Cerebellar nuclear complex (tissue), 1 donor: ENCODE data around the gene NXT1.
"Not testable (repeated sequence)": the region's sequence is repeated elsewhere in the genome, so short reads cannot be mapped to it uniquely, and the experiment has no call there.

Experiments used
- DNase-seq, 2 experiments: peaks; one replicate each; lab custom pipeline; 2025; lab: John Stamatoyannopoulos, UW

The NXT1 gene

DNA sequence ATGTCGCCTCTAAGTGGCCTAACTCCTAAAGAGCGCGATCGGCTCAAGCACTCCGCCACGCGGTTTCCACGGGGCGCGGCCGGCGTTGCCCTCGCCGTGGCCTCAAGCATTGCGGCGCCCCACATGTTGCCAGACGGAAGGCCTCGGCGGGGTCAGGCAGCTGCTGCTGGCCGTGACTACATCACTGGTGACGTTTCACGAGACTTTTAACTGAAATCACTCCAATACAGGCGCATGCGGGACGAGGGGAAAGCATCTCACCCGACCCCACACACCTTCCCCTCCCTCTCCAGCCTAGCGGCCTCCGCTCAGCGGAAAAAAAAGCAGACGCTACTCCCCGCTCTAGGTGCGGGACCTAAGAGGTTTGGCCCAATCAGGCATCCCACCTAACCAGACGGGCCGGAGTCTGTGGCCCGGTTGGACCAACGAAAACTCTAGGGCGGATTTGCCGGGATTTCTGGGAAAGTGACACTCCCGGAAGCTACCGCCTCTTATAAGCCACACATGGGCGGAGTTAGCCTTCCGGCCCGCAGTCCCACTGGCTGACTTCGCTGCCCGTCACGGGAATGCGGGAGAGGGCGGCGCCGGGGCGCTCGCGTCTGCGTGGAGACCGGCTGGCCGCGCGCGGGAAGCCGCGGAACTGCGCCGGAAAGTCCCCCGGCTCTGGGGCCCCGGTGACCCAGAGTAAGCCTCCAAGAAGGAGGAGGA, at the start of gene NXT1:
TSS of gene NXT1 (plus strand) at position 596 of the 708 bp plus-strand sequence. CDS start 3,251 bp downstream, outside the sequence.
- DNase-seq = peak; percentile 88 to 97

DNA sequence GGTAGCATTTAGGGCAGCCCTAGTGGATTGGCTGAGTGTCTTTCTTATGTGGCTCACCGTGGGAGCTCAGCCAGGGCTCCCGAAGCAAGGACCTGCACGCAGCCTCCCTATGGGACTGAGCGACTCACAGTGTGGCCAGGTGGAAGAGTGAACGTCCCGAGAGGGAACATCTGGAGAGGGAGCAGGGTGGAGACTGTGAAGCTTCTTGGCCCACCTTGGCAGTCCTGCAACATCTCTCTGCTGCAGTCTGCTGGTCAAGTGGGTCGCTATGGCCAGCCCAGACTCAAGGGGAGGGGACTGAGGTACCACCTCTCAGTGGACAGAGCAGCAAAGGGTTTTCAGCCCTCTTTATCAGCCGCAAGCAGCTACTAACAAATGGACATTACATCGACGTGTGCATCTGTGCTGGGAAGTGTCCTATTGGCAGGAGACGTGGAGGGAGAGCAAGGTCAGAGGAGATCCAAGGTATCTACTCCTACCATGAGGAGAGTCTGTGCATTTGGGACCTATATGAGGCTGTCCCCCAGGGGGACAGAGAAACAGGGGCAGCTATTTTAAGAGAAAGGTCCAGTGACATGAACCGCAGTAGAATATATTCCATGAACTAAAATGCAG, 49.0 kb upstream of the NXT1 start:
- DNase-seq = no peak

DNA sequence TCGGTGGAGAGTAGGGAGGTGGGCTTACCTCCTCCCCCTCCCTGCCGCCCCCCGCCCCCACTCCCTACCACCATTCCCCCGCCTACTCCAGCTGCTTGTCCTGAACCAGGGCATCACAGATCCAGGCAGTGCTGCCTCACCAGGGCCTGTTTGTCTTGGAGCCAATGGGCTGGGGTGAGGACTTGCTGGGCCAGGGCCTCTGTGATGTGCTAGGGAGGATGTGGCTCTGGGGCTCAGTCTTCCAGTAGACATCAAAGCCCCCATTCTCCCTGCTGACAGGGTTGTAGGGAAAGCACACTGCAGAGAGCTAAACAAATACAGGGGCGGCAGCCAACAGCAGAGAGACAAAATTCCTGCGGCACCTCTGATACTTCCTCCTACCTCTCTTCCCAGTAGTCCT, 48.2 kb upstream of the NXT1 start:
- no peak for DNase-seq

DNA sequence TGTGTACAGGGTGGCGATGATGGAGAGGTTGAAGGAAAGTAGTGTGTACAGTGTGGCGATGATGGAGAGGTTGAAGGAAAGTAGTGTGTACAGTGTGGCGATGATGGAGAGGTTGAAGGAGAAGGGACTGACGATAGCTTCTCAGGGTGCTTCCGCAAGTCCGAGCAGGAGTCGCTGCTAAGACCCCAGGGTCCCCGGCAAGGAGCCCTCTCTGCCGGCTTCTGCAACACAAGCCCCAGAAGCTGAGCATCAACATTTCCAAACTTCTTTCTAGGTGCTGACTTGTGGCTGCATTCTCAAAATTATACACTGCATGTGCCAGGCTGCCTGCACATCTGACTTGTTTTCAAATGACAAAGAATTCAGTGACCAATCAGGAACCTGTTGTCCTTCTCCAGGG, 47.8 kb upstream of the NXT1 start:
- DNase-seq = no peak

DNA sequence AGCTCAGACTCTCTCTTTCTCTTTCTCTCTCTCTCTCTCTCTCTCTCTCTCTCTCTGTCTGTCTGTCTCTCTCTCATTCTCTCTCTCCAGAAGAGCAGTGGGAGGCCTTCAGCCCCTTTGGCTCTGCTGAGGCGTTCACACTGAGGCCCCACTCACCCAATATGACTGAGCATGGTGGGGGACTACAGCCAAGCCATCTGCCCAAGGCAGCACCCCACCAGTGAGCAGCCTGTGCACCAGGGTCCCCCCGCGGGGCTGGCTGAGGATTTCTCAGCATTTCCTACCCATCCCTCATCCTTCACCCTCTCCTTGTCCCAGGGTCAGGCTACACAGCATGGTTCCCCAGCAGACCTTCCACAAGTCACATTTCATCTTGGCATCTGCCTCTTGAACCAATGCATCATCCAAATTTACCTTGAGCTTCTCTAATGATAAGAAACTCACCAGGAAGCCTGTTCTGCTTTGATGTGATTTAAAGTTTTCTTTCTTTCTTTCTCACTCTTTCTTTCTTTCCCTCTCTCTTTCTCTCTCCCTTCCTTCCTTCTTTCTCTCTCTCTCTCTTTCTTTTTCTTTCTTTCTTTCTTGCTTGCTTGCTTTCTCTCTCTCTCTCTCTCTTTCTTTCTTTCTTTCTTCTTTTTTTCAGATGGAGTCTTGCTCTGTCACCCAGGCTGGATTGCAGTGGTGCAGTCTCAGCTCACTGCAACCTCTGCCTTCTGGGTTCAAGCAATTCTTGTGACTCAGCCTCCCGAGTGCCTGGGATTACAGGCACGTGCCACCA, 47.1 kb upstream of the NXT1 start:
- DNase-seq = no peak

DNA sequence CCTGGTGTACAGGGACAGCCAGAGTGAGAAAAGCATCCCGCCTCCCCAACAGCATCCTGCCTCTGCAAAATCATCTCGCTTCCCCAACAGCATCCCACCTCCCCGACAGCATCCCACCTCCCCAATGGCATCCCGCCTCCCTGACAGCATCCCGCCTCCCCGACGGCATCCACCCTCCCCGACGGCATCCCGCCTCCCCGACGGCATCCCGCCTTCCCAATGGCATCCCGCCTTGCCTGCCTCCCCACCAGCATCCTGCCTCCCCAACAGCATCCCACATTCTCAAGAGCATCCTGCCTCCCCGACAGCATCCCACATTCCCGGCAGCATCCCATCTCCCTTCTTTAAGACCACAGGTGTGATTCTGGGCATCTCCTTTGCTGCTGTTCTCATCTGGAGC, 46.0 kb upstream of the NXT1 start:
- DNase-seq = no peak

DNA sequence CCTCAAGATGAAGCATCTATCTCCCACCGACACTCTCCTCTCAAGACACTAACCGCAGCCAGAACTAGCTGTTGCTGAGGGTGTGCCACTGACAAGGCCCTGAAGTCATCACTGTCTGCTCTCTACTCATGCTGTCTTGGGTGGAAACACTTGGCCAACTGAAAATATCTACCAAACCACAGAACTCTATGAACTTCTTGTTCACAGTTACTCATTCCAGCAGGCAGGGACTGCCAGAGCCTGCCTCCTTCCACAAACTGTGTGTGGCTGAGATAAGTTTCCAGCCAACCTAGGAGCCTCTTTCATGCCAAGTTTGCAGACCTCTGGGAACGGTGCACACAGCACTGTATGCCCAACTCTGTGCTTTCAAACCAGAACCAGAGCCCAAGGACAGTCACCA, 45.5 kb upstream of the NXT1 start:
- no peak for DNase-seq

DNA sequence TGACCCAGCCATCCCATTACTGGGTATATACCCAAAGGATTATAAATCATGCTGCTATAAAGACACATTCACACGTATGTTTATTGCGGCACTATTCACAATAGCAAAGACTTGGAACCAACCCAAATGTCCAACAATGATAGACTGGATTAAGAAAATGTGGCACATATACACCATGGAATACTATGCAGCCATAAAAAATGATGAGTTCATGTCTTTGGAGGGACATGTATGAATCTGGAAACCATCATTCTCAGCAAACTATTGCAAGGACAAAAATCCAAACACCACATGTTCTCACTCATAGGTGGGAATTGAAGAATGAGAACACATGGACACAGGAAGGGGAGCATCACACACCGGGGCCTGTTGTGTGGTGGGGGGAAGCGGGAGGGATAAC, 43.2 kb upstream of the NXT1 start:
- not testable (repeated sequence) for DNase-seq

DNA sequence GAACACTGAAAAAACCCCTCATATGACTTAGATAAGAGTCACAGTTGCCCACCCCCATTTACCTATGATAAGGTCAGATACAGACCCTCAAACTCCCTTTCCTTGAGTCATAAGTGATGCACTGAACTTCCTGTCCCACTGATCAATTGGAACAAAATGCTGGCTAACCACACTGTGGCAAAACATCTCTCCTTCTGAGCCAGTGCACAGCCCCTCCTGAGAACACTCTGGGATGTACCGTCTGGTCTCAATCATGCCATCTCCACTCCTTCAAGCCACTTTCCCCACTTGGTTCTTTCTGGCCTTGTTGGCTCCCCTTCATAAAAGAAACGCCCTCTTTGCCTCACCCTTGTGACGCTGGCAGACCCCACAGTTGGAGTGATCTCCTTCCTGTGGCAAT, 42.6 kb upstream of the NXT1 start:
- no peak for DNase-seq

DNA sequence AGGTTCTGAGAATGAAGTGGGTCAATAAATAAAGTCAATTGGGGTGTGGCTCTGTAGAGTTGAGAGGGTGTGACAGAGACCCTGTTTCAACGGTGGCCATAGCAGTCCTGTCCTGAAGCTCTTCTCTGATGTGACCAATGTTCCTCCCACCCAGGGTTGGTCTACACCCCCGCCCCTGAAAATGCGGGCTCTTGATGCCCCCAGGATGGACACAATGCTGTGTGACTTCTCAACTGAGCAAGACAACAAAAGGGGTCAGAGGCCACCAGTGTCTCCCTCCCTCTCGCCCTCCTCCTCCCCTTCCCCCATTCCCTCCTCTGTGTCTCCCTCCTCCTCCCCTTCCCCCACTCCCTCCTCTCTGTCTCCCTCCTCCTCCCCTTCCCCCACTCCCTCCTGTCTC, 41.7 kb upstream of the NXT1 start:
- DNase-seq = no peak

DNA sequence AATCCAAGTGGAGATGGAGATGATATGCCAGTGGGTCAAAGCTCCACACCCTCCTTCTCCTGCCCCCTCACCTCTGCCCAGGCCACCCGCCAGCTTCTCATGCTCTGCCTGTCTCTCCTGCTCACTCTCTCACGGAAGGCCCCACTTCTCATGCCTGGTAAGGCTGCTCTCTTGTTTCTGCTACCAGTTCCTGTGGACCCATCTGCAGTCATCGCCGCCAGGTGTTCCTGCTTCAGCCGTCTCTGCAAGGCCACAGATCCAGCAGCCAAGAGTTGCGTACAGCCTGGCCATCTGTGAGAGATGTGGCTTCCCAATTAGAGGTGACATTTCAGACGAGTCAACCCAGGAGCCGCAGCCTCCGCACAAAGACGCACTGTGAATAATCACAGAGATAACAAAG, 40.8 kb upstream of the NXT1 start:
- no peak for DNase-seq

DNA sequence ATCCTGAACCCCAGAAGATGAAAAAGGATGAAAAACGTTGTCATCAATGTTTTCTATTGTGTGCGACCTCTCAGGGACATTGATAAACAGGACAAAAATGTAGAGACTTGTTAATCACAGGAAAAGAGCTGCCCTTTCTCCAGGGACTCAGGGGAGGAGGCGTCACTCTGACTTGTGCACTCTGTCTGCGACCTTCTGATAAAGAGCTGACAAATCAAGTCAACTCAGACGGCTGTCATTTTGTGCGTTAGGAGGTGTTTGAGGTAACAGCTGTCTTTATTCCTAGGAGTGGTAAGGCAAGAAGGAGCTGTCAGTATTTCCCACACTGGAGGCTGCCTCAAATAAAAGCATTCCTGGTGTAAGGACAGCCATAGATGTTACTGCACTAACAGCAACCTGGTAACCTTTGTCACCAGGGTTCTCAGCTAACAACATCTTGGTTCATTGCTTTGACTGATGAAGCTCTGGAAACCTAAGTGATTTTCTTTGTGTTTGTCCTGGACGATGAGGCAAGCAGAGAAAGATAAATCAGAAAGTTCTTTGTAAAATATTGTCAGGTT, 38.6 kb upstream of the NXT1 start:
- DNase-seq = no peak

DNA sequence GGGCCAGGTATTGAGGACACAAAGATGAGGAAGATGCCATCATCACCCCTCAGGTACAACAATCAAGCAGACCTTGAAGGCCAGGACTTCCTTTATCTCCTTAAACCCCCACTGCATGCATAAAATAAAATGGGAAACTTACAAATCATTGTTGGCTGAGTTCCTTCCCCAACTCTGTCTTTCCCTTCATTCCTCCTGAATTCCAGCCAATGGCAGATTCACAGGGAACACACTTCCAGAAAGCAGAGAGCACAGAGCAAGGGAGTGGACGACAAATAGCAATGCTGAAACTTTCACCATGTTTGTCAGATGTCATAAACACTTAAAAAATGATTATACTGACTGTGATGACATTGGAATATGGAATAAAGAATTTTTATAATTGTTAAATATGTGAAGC, 37.3 kb upstream of the NXT1 start:
- no peak for DNase-seq

DNA sequence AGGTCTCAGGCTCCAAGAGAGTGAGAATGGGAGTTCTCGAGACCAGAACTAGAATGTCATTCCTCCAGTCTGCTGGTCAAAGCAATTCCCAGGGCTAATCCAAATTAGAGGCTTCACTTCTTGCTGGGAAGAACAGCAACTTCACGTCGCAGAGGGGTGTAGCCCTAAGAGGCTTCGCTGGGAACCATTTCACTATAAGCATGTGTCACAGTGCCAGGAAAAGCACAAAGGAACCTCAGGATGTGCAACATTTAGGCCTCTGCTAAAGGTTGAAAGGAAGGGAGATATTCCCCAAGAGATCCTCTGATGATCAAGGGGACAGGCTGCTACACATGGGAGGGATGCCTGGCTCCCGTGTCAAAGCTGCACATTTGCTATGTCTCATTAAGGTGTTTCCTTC, 35.9 kb upstream of the NXT1 start:
- DNase-seq = no peak

DNA sequence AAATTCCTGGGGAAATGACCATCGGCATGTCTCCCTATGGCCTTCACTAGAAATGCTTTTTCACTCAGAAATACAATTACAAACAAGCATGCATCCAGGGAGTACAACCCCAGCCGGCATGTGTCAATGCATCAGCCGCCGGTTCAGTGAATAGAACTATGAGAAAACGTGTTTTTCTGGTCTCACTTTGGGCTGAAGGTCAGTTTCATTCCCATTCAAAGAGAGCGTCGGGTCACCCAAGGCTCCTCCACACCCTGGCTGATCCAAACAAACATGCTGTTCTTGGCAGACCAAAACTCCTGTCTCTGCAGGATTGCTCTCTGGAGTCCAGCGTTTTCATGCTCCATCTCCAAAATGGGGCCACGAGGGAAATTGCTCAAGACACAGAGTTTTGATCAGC, 35.5 kb upstream of the NXT1 start:
- DNase-seq = no peak

DNA sequence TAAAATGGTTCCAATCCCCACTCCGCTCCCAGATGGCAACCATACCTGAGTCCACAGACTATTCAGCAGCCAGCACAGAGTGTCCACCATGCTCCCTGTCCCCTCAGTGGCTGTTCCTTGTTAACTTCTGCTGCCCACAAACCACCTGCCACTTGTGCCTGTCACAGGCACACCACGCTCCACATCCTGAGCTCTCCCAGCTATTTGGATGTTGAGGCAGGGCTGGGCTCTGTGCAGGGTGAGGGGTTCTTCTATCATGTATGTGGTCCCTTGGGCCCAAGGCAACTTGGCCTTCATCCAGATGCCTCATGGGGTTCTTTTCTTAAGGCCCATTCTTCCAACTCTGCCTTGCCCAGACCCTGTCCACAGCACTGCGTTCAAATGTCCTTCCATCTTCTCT, 34.0 kb upstream of the NXT1 start:
- DNase-seq = no peak

DNA sequence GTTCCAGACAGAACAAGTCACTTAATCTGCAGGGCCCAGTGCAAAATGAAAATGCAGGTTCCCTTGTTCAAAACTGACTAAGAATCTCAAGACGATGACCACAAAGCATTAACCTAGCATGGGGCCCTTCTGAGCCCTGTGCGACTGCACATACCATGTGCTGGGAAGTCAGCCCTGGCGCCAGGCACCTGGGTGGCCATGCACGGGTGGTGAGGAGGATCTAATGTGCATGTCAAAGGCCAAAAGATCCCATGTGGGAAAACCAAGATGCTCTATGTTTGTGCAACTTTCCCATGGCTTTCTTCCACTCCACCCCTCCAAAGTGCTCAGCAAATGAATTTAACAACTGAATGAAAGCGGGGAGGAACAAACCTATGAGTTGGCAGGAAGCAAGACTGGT, 33.5 kb upstream of the NXT1 start:
- DNase-seq = no peak

DNA sequence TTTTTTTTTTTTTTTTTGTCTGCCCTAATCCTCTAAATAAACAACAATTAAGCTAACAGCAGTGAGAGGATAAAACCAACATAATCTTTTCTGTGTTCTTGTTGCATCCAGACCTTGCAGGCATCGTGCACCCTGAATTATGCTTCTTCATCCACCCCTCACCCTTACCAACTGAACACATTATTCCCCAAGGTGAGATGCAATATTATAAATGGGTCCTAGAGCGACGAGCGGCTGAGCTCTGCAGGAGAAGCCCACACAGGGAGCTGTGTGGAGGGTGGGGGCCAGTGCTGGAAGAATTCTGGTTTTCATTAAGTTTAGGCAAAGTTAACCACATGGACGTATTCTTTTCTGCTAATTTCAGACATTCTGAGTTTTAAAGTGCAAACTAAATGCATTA, 32.2 kb upstream of the NXT1 start:
- DNase-seq = no peak

DNA sequence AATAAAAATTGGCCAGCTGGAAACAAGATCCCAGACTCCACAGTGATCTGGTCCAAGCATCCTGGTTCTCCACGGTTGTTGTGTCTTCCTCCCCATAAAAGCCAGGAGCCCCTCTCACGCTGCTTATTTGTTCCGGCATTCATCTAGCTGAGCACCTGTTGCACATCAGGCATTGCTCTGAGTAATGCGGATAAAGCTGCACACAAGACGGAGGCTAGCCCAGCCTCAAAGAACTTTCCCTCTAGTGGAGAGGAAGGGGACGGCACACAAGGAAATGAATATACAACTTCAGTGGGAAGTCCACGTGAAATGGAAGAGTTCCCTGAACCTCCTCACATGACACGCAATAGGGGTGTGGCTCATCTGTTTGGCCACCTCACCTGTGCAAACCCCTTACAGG, 30.3 kb upstream of the NXT1 start:
- DNase-seq = no peak

DNA sequence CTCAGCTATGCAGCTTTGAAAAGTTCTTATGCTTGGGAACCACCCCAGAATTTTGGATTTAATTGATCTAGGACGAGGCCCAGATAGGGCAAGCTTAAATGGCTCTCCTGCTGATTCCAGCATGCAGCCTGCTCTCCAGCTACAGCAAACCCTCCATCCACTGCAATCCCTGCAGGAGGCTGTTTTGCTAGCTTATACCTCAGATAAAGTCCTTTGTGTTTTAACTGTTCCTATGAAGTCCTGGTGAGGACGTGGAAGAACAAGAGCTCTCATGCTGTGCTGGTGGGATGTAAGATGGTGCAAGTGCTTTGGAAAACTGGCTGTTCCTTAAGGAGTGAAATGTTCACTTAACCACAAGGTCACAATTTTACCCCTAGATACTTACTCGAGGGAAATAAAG, 25.5 kb upstream of the NXT1 start:
- DNase-seq = no peak

DNA sequence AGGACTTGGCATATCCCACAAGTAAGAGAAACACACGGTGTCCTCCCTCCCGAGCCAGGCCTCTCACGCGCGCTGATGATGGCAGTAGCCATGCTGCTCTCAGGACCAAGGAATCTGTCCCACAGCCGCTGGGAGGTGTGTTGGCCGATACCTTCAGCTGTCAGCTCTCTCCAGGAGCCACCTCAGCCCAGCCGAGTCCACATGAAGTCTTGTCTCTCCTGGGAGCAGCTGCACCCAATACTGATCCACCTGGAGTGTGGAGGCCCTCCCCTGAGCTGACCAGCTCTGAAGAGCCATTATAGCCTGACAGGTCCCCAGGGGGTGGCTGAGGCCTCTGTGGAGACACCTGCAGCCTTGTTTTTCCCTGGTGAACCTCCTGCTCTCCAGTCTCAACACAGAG, 23.8 kb upstream of the NXT1 start:
- DNase-seq = no peak

DNA sequence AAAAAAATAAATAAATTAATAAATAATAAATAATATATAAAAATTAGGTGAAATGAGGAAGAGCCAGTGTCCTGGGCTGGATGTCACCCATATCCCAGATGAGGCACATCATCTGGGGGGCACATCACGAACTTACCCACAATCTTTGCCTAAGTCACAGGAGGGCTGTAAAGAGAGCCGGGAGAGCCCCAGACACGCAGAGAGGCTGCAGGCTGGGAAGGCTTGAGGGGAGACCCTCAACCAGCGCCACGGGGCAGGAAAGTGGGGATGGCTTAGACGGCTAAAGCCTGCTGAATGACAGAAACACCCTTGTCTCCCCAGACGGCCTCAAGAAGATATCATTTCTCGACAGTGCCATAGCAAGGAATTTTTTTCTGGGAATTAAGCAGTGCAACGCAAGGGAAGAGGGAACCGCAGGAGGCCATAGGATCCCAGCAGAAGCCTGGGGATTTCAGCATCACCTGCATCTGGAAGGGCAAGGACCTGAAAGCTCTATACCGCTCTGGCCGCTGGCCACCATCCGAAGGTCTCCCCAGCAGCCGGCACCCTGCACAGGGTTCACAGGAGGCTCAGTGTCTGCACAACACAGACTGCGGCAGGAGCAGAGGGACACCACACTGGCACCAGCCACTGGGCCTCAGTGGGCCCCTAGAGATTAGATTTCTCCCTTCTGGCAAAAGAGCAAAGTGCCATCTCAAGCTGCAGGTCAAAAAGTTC, 22.8 kb upstream of the NXT1 start:
- DNase-seq = no peak
